H9 (cell line): ENCODE data around the gene RGR. TPM values are rescaled to one million over a fixed set of nuclear protein-coding genes. Genes with fewer than 3 reads are reported as not detected.
A peak's percentile ranks its signal among the peaks of the same experiment; 100 is the strongest.

Experiments
- DNase-seq: peaks from one replicate; pipeline ENCODE4 v3.0.0-alpha.2; 2017
- H2AFZ ChIP-seq: one replicate; pipeline ENCODE4 v1.6.1; 2013; ENCODE audit warnings: mild to moderate bottlenecking, low read length, control low read depth, moderate library complexity
- H2AK5ac ChIP-seq: 2 replicates; pipeline ENCODE4 v1.6.1; 2013; ENCODE audit warnings: low read length, control low read depth, mixed read lengths; ENCODE audit not compliant: insufficient read length
- H2BK120ac ChIP-seq: one replicate; pipeline ENCODE4 v1.6.1; 2013; ENCODE audit warnings: low read depth, mild to moderate bottlenecking, low read length, control low read depth, inconsistent platforms; ENCODE audit not compliant: poor library complexity, severe bottlenecking
- H2BK12ac ChIP-seq: 2 replicates; pipeline ENCODE4 v1.6.1; 2013; ENCODE audit warnings: low read length, control low read depth, mixed read lengths, low read depth; ENCODE audit not compliant: insufficient read length
- H2BK15ac ChIP-seq: 2 replicates; pipeline ENCODE4 v1.6.1; 2013; ENCODE audit warnings: low read depth, low read length, control low read depth
- H2BK20ac ChIP-seq: one replicate; pipeline ENCODE4 v1.6.1; 2013; ENCODE audit warnings: low read depth, mild to moderate bottlenecking, low read length, control low read depth, inconsistent platforms; ENCODE audit not compliant: poor library complexity, severe bottlenecking
- H2BK5ac ChIP-seq: 2 replicates; pipeline ENCODE4 v1.6.1; 2013; ENCODE audit warnings: low read length, control low read depth, mixed read lengths; ENCODE audit not compliant: insufficient read length
- H3K14ac ChIP-seq: 2 replicates; pipeline ENCODE4 v1.6.1; 2013; ENCODE audit warnings: low read length, control low read depth; ENCODE audit not compliant: insufficient read depth
- H3K18ac ChIP-seq: 2 replicates; pipeline ENCODE4 v1.6.1; 2013; ENCODE audit warnings: low read depth, mild to moderate bottlenecking, mixed read lengths, low read length, control low read depth; ENCODE audit not compliant: insufficient read length
- H3K23ac ChIP-seq: 2 replicates; pipeline ENCODE4 v1.6.1; 2013; ENCODE audit warnings: low read length, control low read depth, mixed read lengths, low read depth; ENCODE audit not compliant: insufficient read length
- H3K23me2 ChIP-seq: 2 replicates; pipeline ENCODE4 v1.6.1; 2013; ENCODE audit warnings: low read depth, mild to moderate bottlenecking, mixed read lengths, low read length, control low read depth; ENCODE audit not compliant: insufficient read length, poor library complexity, severe bottlenecking
- H3K27ac ChIP-seq: 2 replicates; pipeline ENCODE4 v1.5.1; 2013; ENCODE audit warnings: low read length, control low read depth, mixed read lengths, low read depth; ENCODE audit not compliant: insufficient read length
- H3K27me3 ChIP-seq: 2 replicates; pipeline ENCODE4 v1.6.1; 2013; ENCODE audit warnings: low read length, control low read depth, inconsistent platforms; ENCODE audit not compliant: insufficient read depth
- H3K4ac ChIP-seq: 2 replicates; pipeline ENCODE4 v1.6.1; 2013; ENCODE audit warnings: low read depth, mild to moderate bottlenecking, control low read depth, inconsistent platforms, low read length, moderate library complexity
- H3K4me1 ChIP-seq: 2 replicates; pipeline ENCODE4 v1.6.1; 2013; ENCODE audit warnings: low read length, control low read depth, inconsistent platforms; ENCODE audit not compliant: insufficient read depth
- H3K4me2 ChIP-seq: 2 replicates; pipeline ENCODE4 v1.6.1; 2013; ENCODE audit warnings: low read length, control low read depth, mixed read lengths; ENCODE audit not compliant: insufficient read length, insufficient read depth
- H3K56ac ChIP-seq: 2 replicates; pipeline ENCODE4 v1.6.1; 2013; ENCODE audit warnings: low read depth, mild to moderate bottlenecking, mixed read lengths, low read length, control low read depth; ENCODE audit not compliant: insufficient read length
- H3K79me1 ChIP-seq: 2 replicates; pipeline ENCODE4 v1.6.1; 2013; ENCODE audit warnings: low read depth, mild to moderate bottlenecking, moderate library complexity, low read length, control low read depth, inconsistent platforms; ENCODE audit not compliant: insufficient read depth, poor library complexity, severe bottlenecking
- H3K79me2 ChIP-seq: 2 replicates; pipeline ENCODE4 v1.6.1; 2013; ENCODE audit warnings: low read length, control low read depth, inconsistent platforms; ENCODE audit not compliant: insufficient read depth
- H3K9ac ChIP-seq: 2 replicates; pipeline ENCODE4 v1.6.1; 2013; ENCODE audit warnings: low read length, control low read depth, mixed read lengths; ENCODE audit not compliant: insufficient read length; ENCODE audit errors: extremely low read depth
- H3K9me3 ChIP-seq: one replicate; pipeline ENCODE4 v1.6.1; 2013; ENCODE audit warnings: low read depth, low read length, inconsistent platforms; ENCODE audit not compliant: control insufficient read depth
- H3T11ph ChIP-seq: one replicate; pipeline ENCODE4 v1.6.1; 2013; ENCODE audit warnings: mild to moderate bottlenecking, low read length, control low read depth, inconsistent platforms
- H4K20me1 ChIP-seq: one replicate; pipeline ENCODE4 v1.6.1; 2013; ENCODE audit not compliant: control insufficient read depth, insufficient read length, insufficient read depth
- H4K5ac ChIP-seq: 2 replicates; pipeline ENCODE4 v1.6.1; 2013; ENCODE audit warnings: low read depth, mild to moderate bottlenecking, mixed read lengths, low read length, control low read depth; ENCODE audit not compliant: insufficient read length
- H4K8ac ChIP-seq: replicated peaks from 2 replicates; pipeline ENCODE4 v1.6.1; 2013; ENCODE audit warnings: low read length, control low read depth, mixed read lengths, low read depth; ENCODE audit not compliant: insufficient read length
- H4K91ac ChIP-seq: 2 replicates; pipeline ENCODE4 v1.6.1; 2013; ENCODE audit warnings: low read depth, mild to moderate bottlenecking, moderate library complexity, mixed read lengths, low read length, control low read depth; ENCODE audit not compliant: insufficient read length
- H3K27ac Mint-ChIP-seq, 3 experiments: 2 replicates in 2 of 3; 3 replicates in 1 of 3; pipeline ENCODE4 v1.8.0; 2020 to 2021; ENCODE audit warnings: mixed read lengths in 3 of 3, mild to moderate bottlenecking in 1 of 3, moderate library complexity in 1 of 3
- H3K27me3 Mint-ChIP-seq: 2 replicates; pipeline ENCODE4 v1.8.0; 2021; ENCODE audit warnings: low read depth, mild to moderate bottlenecking, moderate library complexity, mixed read lengths
- H3K36me3 Mint-ChIP-seq, 3 experiments: 2 replicates in 2 of 3; 3 replicates in 1 of 3; pipeline ENCODE4 v1.8.0; 2020 to 2021; ENCODE audit warnings: low read depth in 3 of 3, mixed read lengths in 3 of 3; ENCODE audit not compliant: insufficient read depth in 1 of 3
- H3K4me1 Mint-ChIP-seq, 2 experiments: 2 replicates each; pipeline ENCODE4 v1.8.0; 2020; ENCODE audit warnings: mixed read lengths in 2 of 2
- H3K4me3 Mint-ChIP-seq, 2 experiments: 2 replicates in 1 of 2; 3 replicates in 1 of 2; pipeline ENCODE4 v1.8.0; 2020 to 2021; ENCODE audit warnings: mild to moderate bottlenecking in 2 of 2, mixed read lengths in 2 of 2, moderate library complexity in 1 of 2
- H3K9me3 Mint-ChIP-seq, 2 experiments: 2 replicates in 1 of 2; 3 replicates in 1 of 2; pipeline ENCODE4 v1.8.0; 2020; ENCODE audit warnings: mild to moderate bottlenecking in 2 of 2, mixed read lengths in 2 of 2, moderate library complexity in 1 of 2
- CTCF ChIP-seq: fragments of 200-600 bp; sonication (generic); conservative IDR thresholded peaks from 3 replicates; pipeline ENCODE4 v1.8.0; 2021; ENCODE audit warnings: antibody characterized with exemption, mild to moderate bottlenecking
- WGBS: extraction: QIAGEN DNeasy Blood & Tissue Kit; methylation state at CpG from one replicate; pipeline ENCODE4 v1.1.7; 2013; ENCODE audit warnings: missing lambda C conversion rate, low lambda C conversion rate, mixed read lengths; ENCODE audit not compliant: insufficient read length; ENCODE audit errors: extremely low coverage; 5-methylcytosine and 5-hydroxymethylcytosine counted together
- total RNA-seq: library from RNA; stranded (reverse); gene quantifications from 2 replicates; pipeline ENCODE4 v1.2.1, GENCODE V29; 2021

Gene RGR
- total RNA-seq, 1 experiment from 2014 or later: not detected

- H3K4me2 ChIP-seq: no peak overlapping the region
- H3K23ac ChIP-seq: no peak overlapping the region
- H2BK12ac ChIP-seq: no peak overlapping the region
- no peaks in the 10 kb centered on the region for H4K20me1 ChIP-seq
- H3K79me1 ChIP-seq: no peaks in the 10 kb centered on the region
- H3K4me1 ChIP-seq: no peaks in the 10 kb centered on the region
- H3K14ac ChIP-seq: no peak overlapping the region
- no peak overlapping the region for H4K5ac ChIP-seq
- H2AFZ ChIP-seq: no peak overlapping the region
- H3K18ac ChIP-seq: no peak overlapping the region
- TF ChIP-seq CTCF: peak; percentile 93
- H3K4me1 Mint-ChIP-seq: peaks cover 4% of the 10 kb centered on the region in 2 experiments; a peak in 3 of 4 replicates
- H3K27ac ChIP-seq: no peak overlapping the region
- H2BK5ac ChIP-seq: no peak overlapping the region
- no peak overlapping the region for H4K8ac ChIP-seq
- no peaks in the 10 kb centered on the region for H3K23me2 ChIP-seq
- H3T11ph ChIP-seq: no peak overlapping the region
- no peak overlapping the region for H3K56ac ChIP-seq
- no peak overlapping the region for H4K91ac ChIP-seq
- H3K9me3 Mint-ChIP-seq: no peaks in the 10 kb centered on the region; a peak in 1 of 5 replicates
- no peak overlapping the region for H2BK120ac ChIP-seq
- H3K4ac ChIP-seq: no peak overlapping the region
- H3K9ac ChIP-seq: no peak overlapping the region
- no peaks in the 10 kb centered on the region for H3K9me3 ChIP-seq
- H2BK15ac ChIP-seq: no peak overlapping the region
- no peak overlapping the region for H2BK20ac ChIP-seq
- peaks cover 3% of the 10 kb centered on the region; the same call in 1 of the 2 replicates for H3K27me3 ChIP-seq
- no CpG with 5 or more reads among the region's 52 CpGs for WGBS
- no peak overlapping the region for H3K27ac Mint-ChIP-seq
- H3K79me2 ChIP-seq: no peaks in the 10 kb centered on the region
- peak; percentile 88 for DNase-seq
- H3K4me3 Mint-ChIP-seq: no peak overlapping the region
- H2AK5ac ChIP-seq: no peak overlapping the region
- H3K36me3 Mint-ChIP-seq: no peaks in the 10 kb centered on the region
- H3K27me3 Mint-ChIP-seq: peaks cover 42% of the 10 kb centered on the region
These were observed 7.4 kb upstream of the RGR start for GRCh38 chr10:84237199-84238051.
